Keratinocyte (primary cell): ENCODE measurements around the gene BORCS5.

ENCODE experiments used
- EZH2 ChIP-seq: IDR thresholded peaks from one replicate; pipeline ENCODE4 v1.6.1; 2012; ENCODE audit warnings: inconsistent platforms, mild to moderate bottlenecking, low read length, moderate library complexity
- TF ChIP-seq, protein P1 (sequence below), 3 experiments: IDR thresholded peaks in 1 of 3; conservative IDR thresholded peaks in 1 of 3; optimal IDR thresholded peaks in 1 of 3; 2 replicates in 2 of 3; 3 replicates in 1 of 3; pipeline versions ENCODE3 to v1.5.1; 2011; ENCODE audit warnings: low read length in 3 of 3, mild to moderate bottlenecking in 3 of 3, moderate library complexity in 2 of 3, control low read depth in 1 of 3, inconsistent platforms in 1 of 3; ENCODE audit not compliant: insufficient read depth in 2 of 3; ENCODE audit errors: extremely low read depth in 1 of 3

DNA sequence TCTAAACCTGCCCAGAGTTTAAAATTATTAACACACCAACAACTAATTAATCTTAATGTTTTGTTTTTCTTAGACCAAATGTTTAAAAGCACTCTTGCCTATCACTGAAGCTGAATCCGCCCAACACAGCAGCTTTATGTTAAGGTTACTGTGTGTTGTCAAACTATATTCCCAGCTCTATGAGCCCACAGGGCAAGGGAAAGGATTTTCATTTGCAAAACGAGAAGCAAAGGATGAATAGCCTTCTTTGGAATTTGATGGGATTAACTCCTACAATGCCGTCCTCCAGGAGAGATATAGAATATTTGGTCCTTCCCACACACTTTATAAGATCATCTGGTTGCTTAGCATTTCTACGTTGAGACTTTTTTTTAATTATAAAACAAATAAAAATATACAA lies 162.0 kb downstream of the BORCS5 start:
- TF ChIP-seq, protein P1, sequence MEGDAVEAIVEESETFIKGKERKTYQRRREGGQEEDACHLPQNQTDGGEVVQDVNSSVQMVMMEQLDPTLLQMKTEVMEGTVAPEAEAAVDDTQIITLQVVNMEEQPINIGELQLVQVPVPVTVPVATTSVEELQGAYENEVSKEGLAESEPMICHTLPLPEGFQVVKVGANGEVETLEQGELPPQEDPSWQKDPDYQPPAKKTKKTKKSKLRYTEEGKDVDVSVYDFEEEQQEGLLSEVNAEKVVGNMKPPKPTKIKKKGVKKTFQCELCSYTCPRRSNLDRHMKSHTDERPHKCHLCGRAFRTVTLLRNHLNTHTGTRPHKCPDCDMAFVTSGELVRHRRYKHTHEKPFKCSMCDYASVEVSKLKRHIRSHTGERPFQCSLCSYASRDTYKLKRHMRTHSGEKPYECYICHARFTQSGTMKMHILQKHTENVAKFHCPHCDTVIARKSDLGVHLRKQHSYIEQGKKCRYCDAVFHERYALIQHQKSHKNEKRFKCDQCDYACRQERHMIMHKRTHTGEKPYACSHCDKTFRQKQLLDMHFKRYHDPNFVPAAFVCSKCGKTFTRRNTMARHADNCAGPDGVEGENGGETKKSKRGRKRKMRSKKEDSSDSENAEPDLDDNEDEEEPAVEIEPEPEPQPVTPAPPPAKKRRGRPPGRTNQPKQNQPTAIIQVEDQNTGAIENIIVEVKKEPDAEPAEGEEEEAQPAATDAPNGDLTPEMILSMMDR (optimal IDR thresholded peaks at IDR 0.05 in 1 of 3, IDR thresholded peaks at IDR 0.05 in 1 of 3, conservative IDR thresholded peaks at IDR 0.05 in 1 of 3; ENCODE audit: extremely low read depth in 1 of 3, insufficient read depth in 2 of 3, low read length in 3 of 3) = no peak
- no peak for TF ChIP-seq EZH2
